HCT116 (cell line): ENCODE results near the gene BRD3OS. TPM values are rescaled to one million over a fixed set of nuclear protein-coding genes. Genes with fewer than 3 reads are reported as not detected.

Experiments used
- ATAC-seq: fragments of 200-7000 bp; cut with Tn5 transposase; 2 replicates; pipeline ENCODE4 v1.9.1; 2020; ENCODE audit warnings: mild to moderate bottlenecking, moderate library complexity
- BruUV-seq: library from RNA; stranded (reverse); fragments of 400-500 nt; replicated peaks from 2 replicates; lab custom pipeline; 2021; lab: Mats Ljungman, UMichigan
- CTCF ChIA-PET: fragments of 300-600 bp; sonication (Branson Sonifier 250); formaldehyde crosslinking; loops from one replicate; lab custom pipeline; 2021; ENCODE audit warnings: antibody characterized with exemption; lab: Charles Lee
- POLR2A ChIA-PET: fragments of 300-600, 350-600 bp; sonication (Branson Sonifier 250); formaldehyde crosslinking; loops from one replicate; lab custom pipeline; 2021; ENCODE audit warnings: antibody characterized with exemption; lab: Charles Lee
- RAD21 ChIA-PET, 2 experiments: fragments of 300-600 bp; sonication (Branson Sonifier 250); formaldehyde crosslinking; loops; one replicate each; lab custom pipeline; 2023; ENCODE audit warnings: low total read pairs in 2 of 2; ENCODE audit not compliant: uncharacterized antibody in 2 of 2, unreplicated experiment in 2 of 2, low non-redundant PET in 1 of 2; lab: Charles Lee
- DNase-seq: peaks from one replicate; pipeline ENCODE4 v3.0.0-alpha.2; 2010; ENCODE audit warnings: low read depth, low spot score
- H2AFZ ChIP-seq: fragments of 200-600 bp; shearing (Covaris generic), sonication (generic); 2 replicates; pipeline ENCODE4 v1.6.1; 2017; ENCODE audit warnings: low read depth, mixed run types, mixed read lengths, antibody characterized with exemption, low read length; ENCODE audit not compliant: poor library complexity, severe bottlenecking
- H3K27ac ChIP-seq: 2 replicates; pipeline ENCODE4 v1.5.1; 2012; ENCODE audit warnings: low read depth, low read length
- H3K27me3 ChIP-seq: fragments of 200-600 bp; sonication (generic); 2 replicates; pipeline ENCODE4 v1.6.1; 2016; ENCODE audit warnings: mixed run types, low read length, mixed read lengths; ENCODE audit not compliant: insufficient read depth
- H3K36me3 ChIP-seq, 2 experiments: fragments of 200-500 bp in 1 of 2; fragments of 200-600 bp in 1 of 2; sonication (Bioruptor generic) in 1 of 2; sonication (generic) in 1 of 2; 2 replicates each; pipeline versions ENCODE4 v1.5.1 to v1.6.1; 2014 to 2016; ENCODE audit warnings: low read length in 2 of 2, inconsistent platforms in 1 of 2, mixed read lengths in 1 of 2, mixed run types in 1 of 2; ENCODE audit not compliant: insufficient read depth in 2 of 2, control insufficient read depth in 1 of 2
- H3K4me1 ChIP-seq, 2 experiments: fragments of 200-600 bp in 1 of 2; sonication (generic) in 1 of 2; 2 replicates each; pipeline versions ENCODE4 v1.5.1 to v1.6.1; 2012 to 2017; ENCODE audit warnings: low read length in 2 of 2, inconsistent platforms in 1 of 2, mild to moderate bottlenecking in 1 of 2, mixed read lengths in 1 of 2, mixed run types in 1 of 2, moderate library complexity in 1 of 2; ENCODE audit not compliant: insufficient read depth in 2 of 2, control insufficient read depth in 1 of 2
- H3K4me2 ChIP-seq: fragments of 200-600 bp; sonication (generic); 2 replicates; pipeline ENCODE4 v1.6.1; 2017; ENCODE audit warnings: mixed run types, low read length, mixed read lengths
- H3K4me3 ChIP-seq, 2 experiments: fragments of 200-600 bp in 1 of 2; sonication (generic) in 1 of 2; replicated peaks in 1 of 2; 2 replicates each; pipeline ENCODE4 v1.5.1; 2011 to 2016; ENCODE audit warnings: low read length in 2 of 2, control low read depth in 1 of 2, low read depth in 1 of 2, mild to moderate bottlenecking in 1 of 2, mixed read lengths in 1 of 2, mixed run types in 1 of 2
- H3K79me2 ChIP-seq: fragments of 200-600 bp; sonication (generic); 2 replicates; pipeline ENCODE4 v1.6.1; 2017; ENCODE audit warnings: mild to moderate bottlenecking, mixed run types, low read length, moderate library complexity, mixed read lengths; ENCODE audit not compliant: insufficient read depth
- H3K9ac ChIP-seq: fragments of 200-600 bp; sonication (generic); 2 replicates; pipeline ENCODE4 v1.6.1; 2016; ENCODE audit warnings: low read length, mixed read lengths
- H3K9me2 ChIP-seq: fragments of 200-600 bp; sonication (generic), shearing (Covaris generic); 2 replicates; pipeline ENCODE4 v1.6.1; 2017; ENCODE audit warnings: mixed run types, mild to moderate bottlenecking, moderate library complexity; ENCODE audit not compliant: insufficient read depth
- H3K9me3 ChIP-seq, 2 experiments: fragments of 200-500 bp in 1 of 2; fragments of 200-600 bp in 1 of 2; sonication (Bioruptor generic) in 1 of 2; sonication (generic) in 1 of 2; 2 replicates each; pipeline ENCODE4 v1.6.1; 2014 to 2017; ENCODE audit warnings: low read length in 2 of 2, mixed read lengths in 2 of 2, inconsistent platforms in 1 of 2, low read depth in 1 of 2, mild to moderate bottlenecking in 1 of 2, mixed run types in 1 of 2, moderate library complexity in 1 of 2; ENCODE audit not compliant: control insufficient read depth in 1 of 2, insufficient read depth in 1 of 2
- H4K20me1 ChIP-seq: fragments of 200-600 bp; sonication (generic), shearing (Covaris generic); 2 replicates; pipeline ENCODE4 v1.6.1; 2017; ENCODE audit warnings: mixed run types, mild to moderate bottlenecking, moderate library complexity; ENCODE audit not compliant: insufficient read depth
- CBX3 ChIP-seq: IDR thresholded peaks from 2 replicates; pipeline ENCODE4 v1.6.1; 2012; ENCODE audit warnings: low read depth
- CEBPB ChIP-seq: IDR thresholded peaks from 2 replicates; pipeline ENCODE4 v1.6.1; 2012; ENCODE audit warnings: low read depth
- EZH2 ChIP-seq: fragments of 200-600 bp; sonication (generic); IDR thresholded peaks from 2 replicates; pipeline ENCODE4 v1.6.1; 2017; ENCODE audit warnings: antibody characterized with exemption, mixed run types
- FOSL1 ChIP-seq: IDR thresholded peaks from 2 replicates; pipeline ENCODE4 v1.6.1; 2012; ENCODE audit warnings: low read depth
- JUND ChIP-seq: IDR thresholded peaks from 2 replicates; pipeline ENCODE4 v1.6.1; 2012
- RAD21 ChIP-seq: IDR thresholded peaks from 2 replicates; pipeline ENCODE4 v1.6.1; 2012; ENCODE audit warnings: low read depth, mild to moderate bottlenecking
- SIN3A ChIP-seq: IDR thresholded peaks from 2 replicates; pipeline ENCODE4 v1.6.1; 2012; ENCODE audit warnings: low read depth
- SP1 ChIP-seq: IDR thresholded peaks from 2 replicates; pipeline ENCODE4 v1.6.1; 2012; ENCODE audit warnings: low read depth
- SRF ChIP-seq: IDR thresholded peaks from 2 replicates; pipeline ENCODE4 v1.6.1; 2012; ENCODE audit warnings: low read depth
- ZFX ChIP-seq: fragments of 450-650 bp; IDR thresholded peaks from 2 replicates; pipeline ENCODE4 v1.6.1; 2017
- ZNF274 ChIP-seq: fragments of 200-500 bp; sonication (Bioruptor generic); IDR thresholded peaks from 2 replicates; pipeline ENCODE4 v1.6.1; 2014; ENCODE audit warnings: mild to moderate bottlenecking, low read depth, low read length, inconsistent platforms
- intact Hi-C: fragments of 100-400 bp; cut with micrococcal nuclease; formaldehyde crosslinking; loops from 2 replicates; pipeline ENCODE4 v1.10.0; 2022
- total RNA-seq: library from RNA; stranded (reverse); gene quantifications from one replicate; pipeline ENCODE4 v1.2.1, GENCODE V29; 2021; ENCODE audit not compliant: unreplicated experiment
- TF ChIP-seq, protein P1 (sequence below), 3 experiments: fragments of 200-600 bp in 1 of 3; sonication (generic) in 1 of 3; IDR thresholded peaks in 2 of 3; conservative IDR thresholded peaks in 1 of 3; 2 replicates each; pipeline ENCODE4 v1.5.1; 2012 to 2017; ENCODE audit warnings: low read depth in 2 of 3, low read length in 2 of 3, antibody characterized with exemption in 1 of 3, borderline replicate concordance in 1 of 3, control low read depth in 1 of 3, mild to moderate bottlenecking in 1 of 3, mixed read lengths in 1 of 3, mixed run types in 1 of 3, moderate library complexity in 1 of 3; ENCODE audit not compliant: insufficient read depth in 1 of 3
- TF ChIP-seq, protein P2 (sequence below): IDR thresholded peaks from 2 replicates; pipeline ENCODE4 v1.6.1; 2012; ENCODE audit warnings: low read depth
- TF ChIP-seq, protein P3 (sequence below): IDR thresholded peaks from 2 replicates; pipeline ENCODE4 v1.6.1; 2012

Gene BRD3OS
- total RNA-seq, 1 experiment from 2014 or later: 17.0 TPM

DNA sequence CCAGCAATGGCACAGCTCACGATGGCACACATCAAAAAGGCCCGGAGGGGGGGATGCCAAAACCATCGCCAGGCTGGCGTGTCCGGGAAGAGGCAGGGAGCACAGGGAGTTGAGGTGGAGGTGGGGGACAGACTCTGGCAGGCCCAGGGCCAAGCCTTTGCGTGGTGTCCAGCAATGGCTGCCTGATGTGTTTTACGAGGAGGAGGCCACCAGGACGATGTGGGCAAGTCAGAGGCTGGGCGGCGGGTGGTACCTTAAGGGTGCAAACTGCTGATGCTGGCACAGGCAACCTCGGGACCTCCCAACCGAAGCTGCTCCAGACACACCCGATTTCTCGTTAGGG lies 37.9 kb upstream of the BRD3OS start:
- ATAC-seq: no peak
- no peak overlapping the region for H3K9ac ChIP-seq
- H3K4me1 ChIP-seq: peaks cover 3 to 16% of the 10 kb centered on the region in 2 experiments; a peak in 3 of 4 replicates
- H3K4me3 ChIP-seq: no peak overlapping the region
- CTCF ChIA-PET: no interaction called here
- H4K20me1 ChIP-seq: no peaks in the 10 kb centered on the region
- no peaks in the 10 kb centered on the region for H3K9me2 ChIP-seq
- H3K36me3 ChIP-seq: no peaks in the 10 kb centered on the region
- no peaks in the 10 kb centered on the region for H3K27me3 ChIP-seq
- intact Hi-C loops: no loop called here
- no peak for DNase-seq
- no peak overlapping the region for H2AFZ ChIP-seq
- POLR2A ChIA-PET: interaction anchor here (1.0 kb wide), 1 partner anchor 20 kb away, joined by 4 read pairs; no protein-coding TSS in a partner anchor
- no peak overlapping the region for H3K4me2 ChIP-seq
- H3K9me3 ChIP-seq: no peaks in the 10 kb centered on the region
- TF ChIP-seq, protein P1, sequence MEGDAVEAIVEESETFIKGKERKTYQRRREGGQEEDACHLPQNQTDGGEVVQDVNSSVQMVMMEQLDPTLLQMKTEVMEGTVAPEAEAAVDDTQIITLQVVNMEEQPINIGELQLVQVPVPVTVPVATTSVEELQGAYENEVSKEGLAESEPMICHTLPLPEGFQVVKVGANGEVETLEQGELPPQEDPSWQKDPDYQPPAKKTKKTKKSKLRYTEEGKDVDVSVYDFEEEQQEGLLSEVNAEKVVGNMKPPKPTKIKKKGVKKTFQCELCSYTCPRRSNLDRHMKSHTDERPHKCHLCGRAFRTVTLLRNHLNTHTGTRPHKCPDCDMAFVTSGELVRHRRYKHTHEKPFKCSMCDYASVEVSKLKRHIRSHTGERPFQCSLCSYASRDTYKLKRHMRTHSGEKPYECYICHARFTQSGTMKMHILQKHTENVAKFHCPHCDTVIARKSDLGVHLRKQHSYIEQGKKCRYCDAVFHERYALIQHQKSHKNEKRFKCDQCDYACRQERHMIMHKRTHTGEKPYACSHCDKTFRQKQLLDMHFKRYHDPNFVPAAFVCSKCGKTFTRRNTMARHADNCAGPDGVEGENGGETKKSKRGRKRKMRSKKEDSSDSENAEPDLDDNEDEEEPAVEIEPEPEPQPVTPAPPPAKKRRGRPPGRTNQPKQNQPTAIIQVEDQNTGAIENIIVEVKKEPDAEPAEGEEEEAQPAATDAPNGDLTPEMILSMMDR (IDR thresholded peaks at IDR 0.05 in 2 of 3, conservative IDR thresholded peaks at IDR 0.05 in 1 of 3; ENCODE audit: borderline replicate concordance in 1 of 3, insufficient read depth in 1 of 3, low read depth in 2 of 3, low read length in 2 of 3): no peak
- TF ChIP-seq JUND (no peak), FOSL1 (no peak), SIN3A (no peak), ZFX (no peak), CBX3 (no peak), SRF (no peak), SP1 (no peak), EZH2 (no peak), ZNF274 (no peak), RAD21 (no peak), CEBPB (no peak)
- TF ChIP-seq, protein P2, sequence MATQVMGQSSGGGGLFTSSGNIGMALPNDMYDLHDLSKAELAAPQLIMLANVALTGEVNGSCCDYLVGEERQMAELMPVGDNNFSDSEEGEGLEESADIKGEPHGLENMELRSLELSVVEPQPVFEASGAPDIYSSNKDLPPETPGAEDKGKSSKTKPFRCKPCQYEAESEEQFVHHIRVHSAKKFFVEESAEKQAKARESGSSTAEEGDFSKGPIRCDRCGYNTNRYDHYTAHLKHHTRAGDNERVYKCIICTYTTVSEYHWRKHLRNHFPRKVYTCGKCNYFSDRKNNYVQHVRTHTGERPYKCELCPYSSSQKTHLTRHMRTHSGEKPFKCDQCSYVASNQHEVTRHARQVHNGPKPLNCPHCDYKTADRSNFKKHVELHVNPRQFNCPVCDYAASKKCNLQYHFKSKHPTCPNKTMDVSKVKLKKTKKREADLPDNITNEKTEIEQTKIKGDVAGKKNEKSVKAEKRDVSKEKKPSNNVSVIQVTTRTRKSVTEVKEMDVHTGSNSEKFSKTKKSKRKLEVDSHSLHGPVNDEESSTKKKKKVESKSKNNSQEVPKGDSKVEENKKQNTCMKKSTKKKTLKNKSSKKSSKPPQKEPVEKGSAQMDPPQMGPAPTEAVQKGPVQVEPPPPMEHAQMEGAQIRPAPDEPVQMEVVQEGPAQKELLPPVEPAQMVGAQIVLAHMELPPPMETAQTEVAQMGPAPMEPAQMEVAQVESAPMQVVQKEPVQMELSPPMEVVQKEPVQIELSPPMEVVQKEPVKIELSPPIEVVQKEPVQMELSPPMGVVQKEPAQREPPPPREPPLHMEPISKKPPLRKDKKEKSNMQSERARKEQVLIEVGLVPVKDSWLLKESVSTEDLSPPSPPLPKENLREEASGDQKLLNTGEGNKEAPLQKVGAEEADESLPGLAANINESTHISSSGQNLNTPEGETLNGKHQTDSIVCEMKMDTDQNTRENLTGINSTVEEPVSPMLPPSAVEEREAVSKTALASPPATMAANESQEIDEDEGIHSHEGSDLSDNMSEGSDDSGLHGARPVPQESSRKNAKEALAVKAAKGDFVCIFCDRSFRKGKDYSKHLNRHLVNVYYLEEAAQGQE: no peak
- TF ChIP-seq, protein P3, sequence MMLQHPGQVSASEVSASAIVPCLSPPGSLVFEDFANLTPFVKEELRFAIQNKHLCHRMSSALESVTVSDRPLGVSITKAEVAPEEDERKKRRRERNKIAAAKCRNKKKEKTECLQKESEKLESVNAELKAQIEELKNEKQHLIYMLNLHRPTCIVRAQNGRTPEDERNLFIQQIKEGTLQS: no peak
- RAD21 ChIA-PET: no interaction called here
- H3K27ac ChIP-seq: no peak overlapping the region
- BruUV-seq: no TSS peak
- H3K79me2 ChIP-seq: peaks cover 83% of the 10 kb centered on the region
